Colonic mucosa (tissue), 4 donors: ENCODE measurements around the gene SLC2A11. TPM values are rescaled to one million over a fixed set of nuclear protein-coding genes. Genes with fewer than 3 reads are reported as not detected.

Source experiments
- DNase-seq: peaks from one replicate; pipeline ENCODE4 v3.0.0-alpha.2; 2020
- H3K27ac ChIP-seq: fragments of 200-600 bp; one replicate; pipeline ENCODE4 v1.8.0; 2021
- H3K27me3 ChIP-seq: fragments of 200-600 bp; one replicate; pipeline ENCODE4 v1.8.0; 2021
- H3K36me3 ChIP-seq: fragments of 200-600 bp; one replicate; pipeline ENCODE4 v1.8.0; 2021
- H3K4me1 ChIP-seq: fragments of 200-600 bp; one replicate; pipeline ENCODE4 v1.8.0; 2021; ENCODE audit warnings: mild to moderate bottlenecking
- H3K4me3 ChIP-seq: fragments of 200-600 bp; one replicate; pipeline ENCODE4 v1.8.0; 2021
- H3K9ac ChIP-seq, 2 donors: one replicate each; pipeline ENCODE4 v1.7.0; 2013; ENCODE audit warnings: control low read depth in 2 of 2, low read depth in 2 of 2, low read length in 2 of 2
- H3K9me3 ChIP-seq: fragments of 200-600 bp; one replicate; pipeline ENCODE4 v1.8.0; 2021
- intact Hi-C: fragments of 100-400 bp; cut with DNase I; formaldehyde crosslinking; loops from one replicate; pipeline ENCODE4 v1.14.1; 2022
- total RNA-seq, 2 donors: library from RNA; stranded (reverse); fragmentation: NEBNext Ultra II Directional in 1 of 2; extraction: Animal tissue kit (Norgen Biotek cat#: 25700) in 1 of 2; gene quantifications; one replicate each; pipeline ENCODE4 v1.2.1, GENCODE V29; 2021
- TF ChIP-seq, protein P1 (sequence below): fragments of 200-600 bp; IDR thresholded peaks from one replicate; pipeline ENCODE4 v1.8.0; 2022; ENCODE audit warnings: antibody characterized with exemption, mild to moderate bottlenecking
- donor health status: healthy.
- donor health status: DM: no; HTN: no; CAD: no.
- donor health status: DM: no; HTN: no; CAD: no.

Gene SLC2A11
- total RNA-seq, 2 donors from 2014 or later: 8.3 to 9.6 TPM

DNA sequence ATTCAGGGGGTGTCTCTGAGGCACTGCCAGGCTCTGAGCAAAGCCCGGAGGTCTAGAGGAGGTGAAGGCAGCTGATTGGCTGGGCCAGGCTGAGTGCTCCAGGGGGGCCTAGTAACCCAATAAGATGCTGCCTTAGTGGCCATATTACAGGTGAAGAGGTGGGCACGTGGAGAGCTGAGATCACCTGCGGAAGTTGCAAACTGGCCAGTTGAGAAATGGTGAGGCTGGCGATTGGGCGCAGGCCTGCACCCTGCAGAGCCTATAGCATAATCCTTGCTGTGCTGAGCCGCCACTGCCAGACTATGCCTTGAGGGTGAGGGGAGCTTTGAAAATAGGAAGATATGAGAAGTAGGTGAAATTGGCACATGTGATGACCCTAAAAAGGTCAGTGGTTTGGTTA lies 40.5 kb upstream of the SLC2A11 start:
- Histone ChIP-seq H3K9ac (no peak overlapping the region), H3K27ac (no peak overlapping the region), H3K36me3 (peaks cover 16% of the 10 kb centered on the region), H3K9me3 (no peaks in the 10 kb centered on the region), H3K4me3 (no peak overlapping the region), H3K27me3 (no peaks in the 10 kb centered on the region), H3K4me1 (no peaks in the 10 kb centered on the region)
- intact Hi-C loops: no loop called here
- TF ChIP-seq, protein P1, sequence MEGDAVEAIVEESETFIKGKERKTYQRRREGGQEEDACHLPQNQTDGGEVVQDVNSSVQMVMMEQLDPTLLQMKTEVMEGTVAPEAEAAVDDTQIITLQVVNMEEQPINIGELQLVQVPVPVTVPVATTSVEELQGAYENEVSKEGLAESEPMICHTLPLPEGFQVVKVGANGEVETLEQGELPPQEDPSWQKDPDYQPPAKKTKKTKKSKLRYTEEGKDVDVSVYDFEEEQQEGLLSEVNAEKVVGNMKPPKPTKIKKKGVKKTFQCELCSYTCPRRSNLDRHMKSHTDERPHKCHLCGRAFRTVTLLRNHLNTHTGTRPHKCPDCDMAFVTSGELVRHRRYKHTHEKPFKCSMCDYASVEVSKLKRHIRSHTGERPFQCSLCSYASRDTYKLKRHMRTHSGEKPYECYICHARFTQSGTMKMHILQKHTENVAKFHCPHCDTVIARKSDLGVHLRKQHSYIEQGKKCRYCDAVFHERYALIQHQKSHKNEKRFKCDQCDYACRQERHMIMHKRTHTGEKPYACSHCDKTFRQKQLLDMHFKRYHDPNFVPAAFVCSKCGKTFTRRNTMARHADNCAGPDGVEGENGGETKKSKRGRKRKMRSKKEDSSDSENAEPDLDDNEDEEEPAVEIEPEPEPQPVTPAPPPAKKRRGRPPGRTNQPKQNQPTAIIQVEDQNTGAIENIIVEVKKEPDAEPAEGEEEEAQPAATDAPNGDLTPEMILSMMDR: no peak
- DNase-seq: no peak

DNA sequence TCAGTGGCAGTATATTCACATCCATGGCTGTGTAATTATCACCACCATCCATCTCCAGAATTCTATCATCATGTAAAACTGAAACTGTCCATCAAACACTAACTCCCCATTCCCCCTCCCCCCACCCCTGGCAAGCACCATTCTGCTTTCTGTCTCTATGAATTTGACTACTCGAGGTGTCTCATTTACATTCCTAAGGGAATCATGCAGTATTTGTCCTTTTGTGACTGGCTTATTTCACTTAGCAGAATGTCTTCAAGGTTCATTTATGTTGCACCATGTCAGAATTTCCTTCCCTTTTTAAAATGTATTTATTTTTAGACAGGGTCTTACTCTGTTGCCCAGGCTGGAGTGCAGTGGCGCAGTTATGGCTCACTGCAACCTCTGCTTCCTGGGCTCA lies 39.1 kb upstream of the SLC2A11 start:
- Histone ChIP-seq H3K27me3 (no peaks in the 10 kb centered on the region), H3K27ac (no peak overlapping the region), H3K9me3 (no peaks in the 10 kb centered on the region), H3K9ac (no peak overlapping the region), H3K36me3 (peaks cover 16% of the 10 kb centered on the region), H3K4me3 (no peak overlapping the region), H3K4me1 (no peaks in the 10 kb centered on the region)
- TF ChIP-seq, protein P1: no peak
- DNase-seq: no peak
- intact Hi-C loops: no loop called here

DNA sequence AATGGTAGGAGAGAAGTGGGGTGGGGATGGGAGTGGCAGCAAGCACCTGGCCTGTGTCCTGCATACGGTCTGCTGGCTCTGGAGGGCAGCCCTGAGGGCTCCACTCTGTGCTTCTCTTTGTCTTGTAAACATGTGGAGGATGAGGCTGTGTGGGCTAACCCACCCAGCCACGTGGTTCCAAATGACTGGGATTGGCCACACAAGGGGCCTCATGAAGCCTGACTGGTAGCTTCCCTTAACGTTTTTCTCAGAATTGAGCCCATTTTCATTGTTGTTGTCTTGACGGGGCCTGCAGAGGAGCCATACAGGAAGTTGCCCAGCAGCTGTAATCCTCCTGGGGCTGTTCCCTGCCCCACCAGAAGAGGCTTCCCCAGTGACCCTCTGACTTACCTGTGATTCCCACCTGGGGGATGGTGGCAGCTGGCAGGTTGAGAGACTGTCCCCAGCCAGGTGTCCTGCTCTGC lies 36.9 kb upstream of the SLC2A11 start:
- TF ChIP-seq, protein P1: no peak
- no peak for DNase-seq

DNA sequence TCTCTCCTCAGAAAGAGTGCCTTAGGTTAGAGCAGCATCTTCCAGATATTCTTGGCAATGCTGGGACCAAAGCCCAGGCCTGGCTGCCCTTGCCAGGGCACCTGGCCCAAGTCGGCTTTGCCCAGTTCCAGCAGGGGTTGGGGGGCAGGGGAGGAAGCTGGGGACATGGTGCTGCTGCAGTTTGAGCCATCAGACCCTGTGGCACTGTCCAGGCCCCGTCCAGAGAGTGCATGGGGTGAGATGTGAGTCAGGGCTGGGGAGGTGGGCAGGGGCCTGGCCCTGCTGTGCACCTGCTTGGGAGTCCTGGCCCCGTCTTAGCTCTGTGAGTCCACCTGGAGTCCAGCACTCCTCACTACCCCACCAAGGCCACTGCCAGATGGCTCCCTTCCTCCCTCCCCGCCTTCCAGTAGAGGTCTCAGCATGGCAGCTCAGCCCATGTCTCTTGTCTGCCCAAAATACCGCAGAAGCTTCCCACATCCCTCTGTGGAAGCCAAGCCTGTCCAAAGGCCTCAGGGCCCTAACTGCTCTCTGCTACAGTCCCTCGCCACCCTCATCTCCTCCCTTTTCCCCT lies 35.5 kb upstream of the SLC2A11 start:
- TF ChIP-seq, protein P1: no peak
- Histone ChIP-seq H3K27me3 (no peaks in the 10 kb centered on the region), H3K9ac (no peak overlapping the region), H3K4me1 (no peaks in the 10 kb centered on the region), H3K27ac (no peak overlapping the region), H3K9me3 (no peaks in the 10 kb centered on the region), H3K4me3 (no peak overlapping the region), H3K36me3 (peaks cover 32% of the 10 kb centered on the region)
- intact Hi-C loops: no loop called here
- no peak for DNase-seq

More for the DNA sequence above, 36.9 kb upstream of the SLC2A11 start:
- Histone ChIP-seq H3K4me1 (no peaks in the 10 kb centered on the region), H3K9ac (no peak overlapping the region), H3K36me3 (peaks cover 32% of the 10 kb centered on the region), H3K27me3 (no peaks in the 10 kb centered on the region), H3K27ac (no peak overlapping the region), H3K4me3 (no peak overlapping the region), H3K9me3 (no peaks in the 10 kb centered on the region)
- intact Hi-C loops: no loop called here

DNA sequence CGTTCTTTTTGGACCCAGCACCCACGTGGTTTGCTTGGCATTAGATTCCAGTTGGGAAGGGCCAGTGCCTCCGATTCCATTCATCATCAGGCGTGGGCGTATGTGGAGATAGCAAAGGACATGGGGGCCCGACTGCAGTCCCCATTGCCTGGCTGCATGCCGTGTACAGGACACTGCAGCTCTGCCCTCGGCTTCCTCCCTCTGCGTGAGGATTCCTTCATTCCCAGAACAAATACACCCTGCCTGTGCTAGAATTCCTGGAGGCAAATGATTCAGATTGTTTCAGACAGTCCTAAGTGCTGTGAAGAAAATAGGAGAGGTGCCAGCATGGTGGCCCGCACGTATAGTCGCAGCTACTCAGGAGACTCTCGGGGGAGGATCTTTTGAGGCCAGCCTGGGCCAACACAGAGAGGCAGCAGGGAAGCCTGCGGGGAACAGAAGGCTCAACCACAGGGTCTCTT lies 34.3 kb upstream of the SLC2A11 start:
- TF ChIP-seq, protein P1: no peak
- H3K9me3 ChIP-seq: no peaks in the 10 kb centered on the region
- peaks cover 32% of the 10 kb centered on the region for H3K36me3 ChIP-seq
- no peak overlapping the region for H3K9ac ChIP-seq
- no peak overlapping the region for H3K4me3 ChIP-seq
- H3K27me3 ChIP-seq: no peaks in the 10 kb centered on the region
- no peaks in the 10 kb centered on the region for H3K4me1 ChIP-seq
- no peak overlapping the region for H3K27ac ChIP-seq
- intact Hi-C loops: no loop called here
- no peak for DNase-seq
